ENCODE measurements around the gene RPL18A.

RPL18A gene

DNA sequence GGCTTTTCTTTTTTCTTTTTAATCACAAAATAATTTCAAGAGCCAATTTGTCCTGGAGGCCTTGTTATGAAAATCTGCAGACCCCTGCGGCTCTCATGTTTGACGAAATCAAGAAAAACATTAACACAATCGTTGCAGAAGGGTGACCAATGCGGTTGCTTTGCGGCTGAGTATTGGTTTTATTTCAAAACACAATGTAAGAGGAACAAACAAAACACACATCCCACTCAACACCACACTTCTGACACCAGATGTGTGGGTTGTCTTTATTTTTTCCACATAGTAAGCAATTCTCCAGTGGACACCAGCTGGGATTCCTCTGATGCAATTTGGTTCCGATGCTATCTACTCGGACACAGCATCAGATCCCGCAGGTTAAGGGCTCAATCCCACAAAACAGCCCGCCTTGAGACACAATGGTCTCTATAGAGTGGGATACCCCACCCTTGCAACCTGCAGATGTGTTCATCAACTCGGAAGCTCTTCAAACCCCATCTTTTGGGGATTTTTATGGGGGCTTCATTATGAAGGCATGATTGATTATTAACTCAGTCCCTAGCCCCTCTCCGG is 51.2 kb downstream of the RPL18A start:
- DNase-seq (ENCODE audit: low spot score), result no peak

Measured in LoVo (cell line).